ENCODE measurements around the gene HIPK4.
"Not testable (repeated sequence)": the region's sequence is repeated elsewhere in the genome, so short reads cannot be mapped to it uniquely, and the experiment has no call there.

Gene HIPK4

DNA sequence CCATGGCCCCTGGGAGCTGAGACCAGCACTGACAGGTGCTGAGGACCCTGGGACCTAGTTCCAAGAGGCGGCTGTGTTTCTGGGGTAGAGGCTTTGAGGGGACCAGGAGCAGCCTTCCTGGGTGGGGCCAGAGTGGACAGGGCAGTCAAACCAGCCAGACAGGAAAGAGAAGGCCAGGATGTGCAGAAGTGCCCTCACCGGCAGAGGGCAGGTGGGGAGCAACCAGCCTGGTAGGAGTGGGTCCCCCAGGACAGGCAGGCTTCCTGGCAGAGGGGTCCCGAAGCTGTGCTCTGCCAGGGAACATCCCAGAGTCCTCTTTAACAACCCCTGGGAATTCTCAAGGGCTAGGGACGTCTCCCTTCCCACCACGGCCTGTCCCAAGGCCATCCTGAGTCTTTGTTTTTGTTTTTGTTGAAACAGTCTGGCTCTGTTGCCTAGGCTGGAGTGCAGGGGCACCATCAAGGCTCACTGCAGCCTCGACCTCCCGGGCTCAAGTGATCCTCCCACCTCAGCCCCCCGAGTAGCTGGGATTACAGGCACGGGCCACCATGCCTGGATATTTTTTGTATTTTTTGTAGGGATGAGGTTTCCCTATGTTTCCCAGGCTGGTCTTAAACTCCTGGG, 3.0 kb upstream of the HIPK4 start:
- no peak for DNase-seq

DNA sequence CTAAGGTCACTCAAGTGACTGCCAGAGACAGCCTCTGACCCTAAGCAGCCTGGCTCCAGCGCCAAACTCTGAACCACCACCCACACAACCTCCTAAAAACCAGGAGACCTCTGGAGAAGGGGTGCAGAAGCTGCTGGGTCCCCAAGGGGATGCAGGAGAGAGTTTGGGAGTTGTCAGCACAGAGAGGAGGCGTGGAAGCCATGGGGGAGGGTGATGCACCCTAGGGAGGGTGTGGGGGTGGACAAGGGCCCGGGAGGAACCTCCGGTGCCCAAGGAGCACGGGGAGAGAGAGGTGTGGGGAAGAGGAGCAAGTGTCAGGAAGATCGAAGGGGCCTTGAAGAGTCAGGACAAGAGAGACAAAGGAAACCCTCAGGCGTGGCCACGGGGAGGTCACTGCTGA, 2.1 kb upstream of the HIPK4 start:
- DNase-seq, result no peak

DNA sequence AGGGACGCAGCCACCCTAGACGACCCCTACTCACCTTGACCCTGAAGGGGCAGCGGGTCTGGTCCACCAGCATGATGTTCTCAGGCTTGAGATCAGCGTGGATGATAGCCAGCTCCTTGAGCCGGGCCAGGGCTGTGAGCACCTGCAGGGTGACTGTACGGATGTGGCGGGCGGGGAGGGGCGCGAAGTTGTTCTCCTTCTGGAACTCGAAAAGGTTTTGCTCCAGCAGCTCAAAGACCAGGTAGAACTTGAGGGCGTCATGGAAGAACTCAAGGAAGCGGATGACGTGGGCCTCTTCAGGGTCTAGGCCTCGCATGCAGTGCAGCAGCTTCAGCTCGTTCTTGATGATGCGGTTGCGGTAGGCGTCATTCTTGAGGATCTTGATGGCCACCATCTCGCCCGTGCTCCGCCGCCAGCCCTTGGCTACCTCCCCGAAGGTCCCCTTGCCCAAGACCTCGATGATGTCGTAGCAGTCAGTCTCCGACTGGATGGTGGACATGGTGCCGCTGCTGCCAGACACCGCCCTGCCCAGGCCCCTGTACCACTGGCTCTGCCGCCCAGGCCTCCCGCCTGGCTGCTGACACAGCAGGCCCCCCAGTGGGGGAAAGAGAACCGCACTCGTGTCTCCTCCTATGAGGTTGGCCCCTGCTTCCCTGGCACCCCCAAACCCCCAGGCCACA, 437 bp downstream of the HIPK4 start:
- no peak for DNase-seq

DNA sequence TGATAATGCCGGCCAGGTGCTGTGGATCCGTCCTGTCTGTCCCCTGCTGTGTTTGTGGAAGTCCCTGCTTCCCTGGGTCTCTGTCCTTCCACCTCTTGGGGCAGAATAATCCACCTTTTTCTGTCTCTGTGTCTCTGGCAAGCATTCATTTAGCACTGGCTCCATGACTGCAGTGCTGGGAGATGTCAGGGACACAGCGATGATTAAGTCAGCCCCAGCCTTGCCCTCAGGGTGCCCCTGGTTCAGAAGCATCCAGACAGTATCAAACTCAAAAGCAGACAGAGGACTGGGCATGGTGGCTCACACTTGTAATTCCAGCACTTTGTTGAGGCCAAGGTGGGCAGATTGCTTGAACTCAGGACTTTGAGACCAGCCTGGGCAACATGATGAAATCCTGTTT, 1.5 kb downstream of the HIPK4 start:
- no peak for DNase-seq

DNA sequence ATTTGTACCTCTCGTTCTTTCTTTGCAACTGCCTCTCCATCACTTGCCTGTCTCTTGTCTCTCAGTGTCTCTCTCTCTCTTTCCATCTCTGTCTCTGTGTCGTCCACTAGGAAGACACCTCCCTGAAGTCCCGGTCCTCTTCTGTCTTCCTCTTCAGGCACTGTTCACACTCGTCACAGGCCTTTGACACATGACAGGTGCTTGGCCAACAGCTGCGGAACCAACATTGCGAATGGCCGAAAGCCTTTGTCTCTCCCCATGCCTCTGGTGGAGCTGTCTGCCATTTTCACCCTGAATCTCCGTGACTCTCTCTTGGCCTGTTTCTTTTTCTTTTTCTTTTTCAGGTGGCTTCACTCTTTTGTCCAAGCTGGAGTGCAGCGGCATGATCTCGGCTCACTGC, 2.8 kb downstream of the HIPK4 start:
- no peak for DNase-seq

DNA sequence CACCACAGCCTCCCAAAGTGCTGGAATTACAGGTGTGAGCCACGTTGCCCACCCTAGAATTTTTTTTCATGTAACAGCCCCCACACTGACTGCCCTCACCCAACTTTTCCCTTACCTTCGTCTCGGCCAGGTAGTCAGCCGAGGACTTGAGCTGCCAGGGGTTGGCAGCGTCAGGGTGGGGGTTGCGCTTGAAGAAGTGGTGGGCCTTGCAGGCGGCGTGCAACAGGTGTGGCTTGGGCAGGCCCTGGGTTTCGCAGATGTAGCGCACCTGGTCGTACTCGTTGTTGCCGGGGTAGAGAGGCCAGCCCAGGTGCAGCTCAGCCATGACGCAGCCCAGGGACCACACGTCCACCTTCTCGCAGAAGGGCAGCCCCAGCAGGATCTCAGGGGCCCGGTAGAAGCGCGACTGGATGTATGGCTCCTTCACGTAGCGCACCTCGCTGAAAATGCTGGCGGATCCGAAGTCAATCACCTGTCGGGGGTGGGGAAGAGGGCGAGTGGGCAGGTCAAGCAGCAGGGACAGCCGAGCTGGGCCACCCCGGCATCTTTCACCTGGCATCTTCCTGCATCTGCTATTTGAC, 6.2 kb downstream of the HIPK4 start:
- DNase-seq, result no peak

DNA sequence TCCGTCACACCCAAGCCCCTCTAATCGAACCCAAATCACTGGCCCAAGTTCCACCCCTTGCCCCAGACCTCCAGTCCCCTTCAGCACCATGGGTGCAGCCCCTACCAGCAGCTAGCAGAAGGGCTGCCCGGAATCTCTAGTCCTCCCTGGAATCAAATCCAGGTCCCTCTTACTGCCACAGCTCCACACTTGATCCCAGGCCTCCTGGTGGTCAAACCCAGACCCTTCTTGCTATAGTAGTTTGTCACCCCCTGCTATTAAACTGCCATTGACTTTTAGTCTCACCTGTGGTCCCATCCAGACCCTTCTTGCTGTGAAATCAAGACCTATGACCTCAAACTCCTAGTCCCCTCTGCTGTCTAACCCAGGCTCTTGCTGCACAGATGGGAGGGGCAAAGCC, 8.7 kb downstream of the HIPK4 start:
- no peak for DNase-seq

DNA sequence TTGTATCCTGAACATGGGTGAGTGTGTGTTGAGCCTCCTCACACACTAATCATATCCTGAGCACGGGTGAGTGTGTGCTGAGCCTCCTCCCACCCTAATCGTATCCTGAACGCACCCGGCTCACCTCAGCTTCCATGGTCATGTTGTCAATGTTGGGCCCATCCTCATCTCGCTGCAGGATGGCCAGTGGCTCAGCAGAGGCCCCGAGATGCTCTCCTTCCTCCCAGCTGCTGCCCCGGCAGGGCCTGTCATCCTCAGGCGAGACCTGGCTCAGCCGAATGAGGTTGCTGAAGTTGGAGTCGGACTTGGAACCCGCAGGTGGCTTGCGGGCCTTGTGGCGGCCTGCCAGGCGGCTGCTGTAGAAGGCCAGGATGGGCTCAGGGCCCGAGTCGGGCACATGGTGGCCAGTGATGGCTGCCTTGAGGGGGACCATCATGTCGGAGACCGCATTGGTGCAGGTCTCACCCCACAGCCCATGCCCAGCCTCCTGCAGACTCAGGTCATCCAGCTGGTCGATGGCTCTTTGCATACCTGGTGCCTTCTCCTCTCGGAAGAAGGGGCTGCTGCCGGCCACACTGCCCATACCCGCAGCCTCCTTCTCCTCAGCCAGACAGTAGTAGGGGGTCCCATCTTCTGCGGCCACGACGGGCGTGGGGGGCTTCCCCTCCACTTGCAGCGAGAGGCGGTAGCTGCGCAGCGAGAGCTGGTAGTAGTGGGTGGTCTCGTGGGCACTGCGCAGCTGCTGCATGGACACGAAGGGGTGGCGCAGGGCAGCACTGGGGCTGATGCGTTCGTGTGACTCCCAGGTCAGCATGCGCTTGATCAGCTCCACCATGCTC, 9.6 kb downstream of the HIPK4 start:
- DNase-seq, result no peak

DNA sequence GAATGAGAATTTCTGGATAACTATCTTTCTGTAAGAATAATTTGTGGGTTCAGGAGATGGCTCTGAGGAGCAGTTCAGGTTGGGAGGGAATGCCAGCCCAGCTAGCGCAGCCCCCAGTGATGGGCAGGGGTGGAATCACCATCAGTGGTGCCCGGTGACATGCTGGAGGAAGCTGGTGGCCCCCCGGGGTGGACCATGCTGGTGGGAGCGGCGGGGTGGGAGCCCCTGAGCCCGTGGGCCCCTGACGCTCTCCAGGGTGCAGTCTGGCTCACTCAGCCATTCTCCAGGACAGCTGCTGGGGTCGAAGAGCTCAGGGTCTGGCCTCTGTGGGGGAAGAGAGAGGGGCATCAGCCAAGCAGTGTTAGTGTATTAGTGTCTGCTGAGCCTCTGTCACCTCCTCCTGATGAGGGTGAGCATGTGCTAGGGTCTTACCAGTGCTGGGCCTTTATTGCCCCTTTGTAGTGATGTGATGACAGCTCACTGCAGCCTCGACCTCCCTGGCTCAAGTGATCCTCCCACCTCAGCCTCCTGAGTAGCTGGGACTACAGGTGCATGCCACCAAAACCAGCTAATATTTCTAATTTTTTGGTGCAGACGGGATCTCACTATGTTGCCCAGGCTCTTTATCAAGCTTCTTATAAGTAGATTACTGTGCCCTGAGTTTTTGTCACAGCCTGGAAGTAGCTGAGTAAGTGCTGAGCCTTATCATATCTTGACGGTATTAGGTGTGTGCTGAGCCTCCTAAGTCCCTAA, 10.4 kb downstream of the HIPK4 start:
- no peak for DNase-seq

DNA sequence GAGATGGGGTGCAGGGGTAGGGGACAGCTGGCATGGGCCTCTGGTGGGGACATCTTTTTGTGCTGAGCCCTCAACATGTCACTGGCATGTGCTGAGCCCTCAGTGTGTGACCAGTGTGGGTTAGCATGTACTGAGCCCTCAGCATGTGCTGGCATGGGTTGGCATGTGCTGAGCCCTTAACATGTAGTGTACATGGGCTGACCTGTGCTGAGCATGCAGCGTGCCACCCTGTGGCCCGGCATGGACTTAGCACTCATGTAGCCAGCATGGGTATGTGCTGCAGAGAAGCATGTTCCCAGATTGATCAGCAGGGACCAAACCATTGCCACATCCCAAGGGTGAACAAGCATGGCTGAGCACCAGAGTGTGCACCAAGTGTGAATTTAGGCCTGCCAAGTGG, 11.5 kb downstream of the HIPK4 start:
- no peak for DNase-seq

DNA sequence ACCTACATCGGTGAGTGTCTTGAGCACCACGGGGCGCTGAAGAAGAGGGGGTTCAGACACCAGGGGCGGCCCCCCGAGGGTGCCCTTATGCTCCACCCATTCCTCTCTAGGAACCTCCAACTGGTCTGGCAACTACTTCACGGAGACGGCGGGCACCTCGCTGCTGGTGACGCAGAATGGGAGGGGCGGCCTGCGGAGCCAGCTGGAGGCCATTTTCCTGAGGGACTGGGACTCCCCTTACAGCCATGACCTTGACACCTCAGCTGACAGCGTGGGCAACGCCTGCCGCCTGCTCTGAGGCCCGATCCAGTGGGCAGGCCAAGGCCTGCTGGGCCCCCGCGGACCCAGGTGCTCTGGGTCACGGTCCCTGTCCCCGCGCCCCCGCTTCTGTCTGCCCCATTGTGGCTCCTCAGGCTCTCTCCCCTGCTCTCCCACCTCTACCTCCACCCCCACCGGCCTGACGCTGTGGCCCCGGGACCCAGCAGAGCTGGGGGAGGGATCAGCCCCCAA, 12.1 kb downstream of the HIPK4 start:
- no peak for DNase-seq

DNA sequence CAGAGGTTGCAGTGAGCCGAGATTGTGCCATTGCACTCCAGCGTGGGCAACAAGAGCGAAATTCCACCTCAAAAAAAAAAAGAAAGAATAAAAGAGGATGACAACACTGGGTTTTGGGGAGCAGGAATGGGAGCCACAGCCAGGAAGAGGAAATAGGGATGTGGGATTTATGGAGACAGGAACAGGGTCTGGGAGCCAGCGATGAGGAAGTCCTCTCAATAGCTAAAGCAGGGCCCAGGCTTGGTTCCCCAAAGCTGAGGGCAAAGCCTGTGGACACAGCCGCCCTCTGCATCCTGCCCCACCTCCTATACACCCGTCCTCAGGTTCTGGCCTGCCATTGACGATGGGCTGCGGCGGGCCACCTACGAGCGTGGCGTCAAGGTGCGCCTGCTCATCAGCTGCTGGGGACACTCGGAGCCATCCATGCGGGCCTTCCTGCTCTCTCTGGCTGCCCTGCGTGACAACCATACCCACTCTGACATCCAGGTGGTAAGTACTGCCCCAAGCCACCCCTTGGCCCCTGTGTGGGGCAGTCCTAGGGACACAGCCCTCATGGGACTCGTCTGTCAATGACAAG, 13.6 kb downstream of the HIPK4 start:
- DNase-seq, result no peak

DNA sequence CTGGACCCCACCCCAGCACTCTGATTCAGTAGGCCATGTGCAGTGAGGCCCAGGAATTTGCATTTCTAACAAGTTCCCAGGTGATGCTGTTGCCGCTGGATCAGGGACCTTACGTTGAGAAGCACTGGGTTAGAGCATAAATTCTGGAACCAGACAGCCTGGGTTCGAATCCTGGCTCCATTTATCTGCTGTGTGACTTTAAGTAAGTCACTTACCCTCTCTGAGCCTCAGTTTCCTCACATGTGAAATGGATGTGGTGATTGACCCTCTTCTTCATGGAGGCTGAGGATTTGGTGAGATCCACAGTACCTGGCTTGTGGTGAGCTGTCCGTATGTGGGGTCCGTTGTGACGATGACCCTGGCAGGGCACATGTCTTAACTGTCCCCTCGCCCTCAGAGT, 15.9 kb downstream of the HIPK4 start:
- DNase-seq, result no peak

DNA sequence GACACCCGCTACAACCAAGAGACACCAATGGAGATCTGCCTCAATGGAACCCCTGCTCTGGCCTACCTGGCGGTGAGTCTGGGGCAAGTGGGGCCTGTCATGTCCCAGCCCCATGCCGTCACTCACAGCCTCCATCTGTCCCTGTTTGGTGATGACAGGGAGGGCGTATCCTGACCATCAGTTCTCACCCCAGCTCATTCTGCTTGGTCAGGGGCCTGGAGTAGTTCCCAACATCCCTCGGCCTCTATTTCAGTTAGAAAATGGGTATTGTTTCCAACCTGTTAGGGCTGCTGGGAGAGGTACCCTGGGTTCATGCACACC, 18.2 kb downstream of the HIPK4 start:
- DNase-seq, result no peak

DNA sequence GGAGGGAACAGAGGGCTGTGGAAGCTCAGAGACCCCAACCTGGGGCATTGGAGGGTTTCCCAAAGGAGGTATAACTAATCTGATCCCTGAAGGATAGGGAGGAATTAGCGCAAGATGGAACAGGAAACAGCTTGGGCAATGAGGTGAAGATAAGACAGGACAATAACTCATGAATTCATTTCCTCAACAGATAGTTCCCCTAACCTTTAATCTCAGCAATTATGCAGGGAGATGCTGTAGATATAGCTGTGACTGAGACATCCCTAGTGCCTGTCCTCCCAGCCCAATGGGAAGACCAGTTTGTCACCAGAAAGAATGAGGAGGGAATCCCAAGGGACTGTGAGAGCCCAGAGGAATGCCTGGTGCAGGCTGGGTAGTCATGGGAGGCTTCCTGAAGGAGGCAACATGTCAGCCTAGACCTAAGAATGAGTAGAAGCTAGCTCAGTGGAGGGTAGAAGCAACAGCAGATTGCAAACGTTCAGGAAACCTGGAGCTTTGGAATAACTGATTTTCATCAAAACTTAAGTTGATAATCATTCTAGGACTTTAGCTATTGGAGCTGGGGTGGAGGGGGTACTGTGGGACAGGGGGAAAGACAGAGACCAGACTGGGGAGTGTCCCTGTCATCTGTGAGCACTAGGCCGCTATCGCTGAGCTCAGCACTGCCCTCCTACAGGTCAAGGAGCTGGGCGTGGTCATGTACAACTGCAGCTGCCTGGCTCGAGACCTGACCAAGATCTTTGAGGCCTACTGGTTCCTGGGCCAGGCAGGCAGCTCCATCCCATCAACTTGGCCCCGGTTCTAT, 18.8 kb downstream of the HIPK4 start:
- no peak for DNase-seq

DNA sequence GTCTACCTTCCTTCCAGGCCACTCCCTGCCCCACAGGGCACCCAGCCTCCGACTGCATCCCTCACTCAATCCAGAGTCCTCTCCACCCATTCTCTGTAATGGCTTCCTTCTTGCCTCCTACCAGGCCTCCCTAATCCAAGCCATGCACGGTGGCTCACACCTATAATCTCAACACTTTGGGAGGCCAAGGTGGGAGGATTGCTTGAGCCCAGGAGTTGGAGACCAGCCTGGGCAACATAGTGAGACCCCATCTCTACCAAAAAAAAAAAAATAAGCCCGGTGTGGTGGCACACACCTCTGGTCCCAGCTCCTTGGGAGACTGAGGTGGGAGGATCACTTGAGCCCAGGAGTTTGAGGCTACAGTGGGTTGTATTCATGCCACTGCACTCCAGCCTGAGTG, 19.7 kb downstream of the HIPK4 start:
- not testable (repeated sequence) for DNase-seq

DNA sequence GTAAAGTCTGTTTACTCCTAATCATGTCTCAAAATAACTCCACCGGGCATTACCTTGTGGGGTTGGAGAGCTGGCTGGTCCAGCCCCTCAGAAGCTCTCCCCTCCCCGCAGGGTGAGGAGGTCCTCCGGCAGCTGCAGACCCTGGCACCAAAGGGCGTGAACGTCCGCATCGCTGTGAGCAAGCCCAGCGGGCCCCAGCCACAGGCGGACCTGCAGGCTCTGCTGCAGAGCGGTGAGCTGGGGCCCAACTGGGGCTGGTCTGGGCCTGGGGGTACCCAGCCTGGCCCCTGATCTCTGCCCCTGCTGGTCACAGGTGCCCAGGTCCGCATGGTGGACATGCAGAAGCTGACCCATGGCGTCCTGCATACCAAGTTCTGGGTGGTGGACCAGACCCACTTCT, 20.2 kb downstream of the HIPK4 start:
- no peak for DNase-seq

DNA sequence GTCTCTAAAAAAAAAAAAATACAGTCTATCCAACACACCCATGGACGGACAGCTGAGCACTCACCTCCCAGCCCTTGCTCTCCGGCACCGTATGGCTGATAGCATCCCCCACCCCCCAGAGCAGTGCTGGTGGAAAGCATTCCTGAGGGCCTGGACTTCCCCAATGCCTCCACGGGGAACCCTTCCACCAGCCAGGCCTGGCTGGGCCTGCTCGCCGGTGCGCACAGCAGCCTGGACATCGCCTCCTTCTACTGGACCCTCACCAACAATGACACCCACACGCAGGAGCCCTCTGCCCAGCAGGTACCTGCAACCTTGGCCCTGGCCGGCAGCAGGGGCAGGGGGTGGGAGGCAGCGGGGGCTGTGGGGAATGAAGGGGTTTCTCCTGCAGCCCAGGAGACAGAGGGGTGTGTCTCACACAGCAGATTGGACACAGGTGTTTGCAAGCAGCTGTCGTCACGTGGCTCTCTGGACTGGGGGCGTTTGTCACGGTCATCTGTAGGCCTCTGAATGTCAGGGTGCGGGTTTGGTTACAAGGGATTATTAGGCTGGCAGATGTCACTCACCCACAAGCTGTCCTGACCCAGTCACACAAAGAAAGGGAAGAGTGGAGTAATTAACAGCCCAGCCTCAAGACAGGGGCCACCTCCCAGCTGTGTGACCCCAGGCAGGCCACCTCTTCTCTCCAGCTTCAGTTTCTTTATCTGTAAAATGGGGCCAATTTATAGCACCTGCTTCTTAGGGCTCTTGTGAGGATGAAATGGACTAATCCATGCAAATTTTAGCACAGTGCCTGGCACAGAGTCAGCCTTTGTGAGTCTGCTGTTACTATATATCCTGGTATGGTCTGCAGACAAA, 22.2 kb downstream of the HIPK4 start:
- DNase-seq, result no peak

DNA sequence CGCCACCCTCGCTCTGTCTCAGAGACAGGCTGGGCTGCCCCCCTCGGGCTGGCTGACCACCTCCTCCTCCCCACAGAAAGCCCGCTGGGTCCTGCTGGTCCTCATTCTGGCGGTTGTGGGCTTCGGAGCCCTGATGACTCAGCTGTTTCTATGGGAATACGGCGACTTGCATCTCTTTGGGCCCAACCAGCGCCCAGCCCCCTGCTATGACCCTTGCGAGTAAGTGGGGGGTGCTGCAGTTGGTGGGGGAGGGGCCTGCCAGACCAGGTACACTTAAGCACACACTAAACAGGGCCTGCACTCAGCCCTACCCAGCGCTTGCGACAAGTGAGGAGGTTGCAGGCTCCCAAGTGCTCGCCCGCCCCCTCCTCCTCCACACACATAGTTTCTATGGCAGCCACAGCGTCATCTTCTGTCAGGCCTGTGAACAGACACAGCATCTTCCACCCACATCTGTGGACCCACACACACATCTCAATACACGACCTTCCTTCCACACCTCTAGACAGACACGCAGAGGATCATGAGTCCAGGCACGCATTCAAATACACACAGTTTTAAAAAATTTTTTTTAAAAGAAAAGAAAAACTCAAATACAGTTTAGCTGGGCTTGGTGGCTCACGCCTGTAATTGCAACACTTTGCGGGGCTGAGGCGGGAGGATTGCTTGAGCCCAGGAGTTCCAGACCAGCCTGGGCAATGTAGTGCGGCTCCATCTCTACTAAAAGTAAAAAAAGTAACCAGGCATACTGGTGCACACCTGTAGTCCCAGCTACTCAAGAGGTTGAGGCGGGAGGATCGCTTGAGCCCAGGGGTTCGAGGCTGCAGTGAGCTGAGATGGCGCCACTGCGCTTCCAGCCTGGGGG, 23.1 kb downstream of the HIPK4 start:
- DNase-seq, result no peak

Data from DMS 273 treated with DMSO at 0.1 percent for 48 hours (cell line).